ENCODE measurements around the gene TMEM52B.

- TF ChIP-seq CTCF (IDR thresholded peaks at IDR 0.05) (no peak), ZFX (IDR thresholded peaks at IDR 0.05; ENCODE audit: borderline replicate concordance) (no peak)
Measured at GRCh38 chr12:10163084-10163483, 15.7 kb upstream of the TMEM52B start.
